K562 (cell line): ENCODE results near the gene ZMYND8. TPM values are rescaled to one million over a fixed set of nuclear protein-coding genes. Genes with fewer than 3 reads are reported as not detected.

Experiments
- ATAC-seq: fragments of 200-7000 bp; cut with Tn5 transposase; 3 replicates; pipeline ENCODE4 v1.9.1; 2020; ENCODE audit warnings: moderate library complexity
- BruUV-seq: library from RNA; stranded (reverse); fragments of 400-500 nt; replicated peaks from 2 replicates; lab custom pipeline; 2021; lab: Mats Ljungman, UMichigan
- CTCF ChIA-PET: fragments of 300-600 bp; formaldehyde crosslinking; extraction: SDS; loops from one replicate; lab custom pipeline; 2021; ENCODE audit warnings: low intra/inter-chr PET ratio; lab: Yijun Ruan, JAX
- POLR2A ChIA-PET: fragments of 300-600, 350-650 bp; sonication (Branson Sonifier 250); formaldehyde crosslinking; extraction: SDS; loops from one replicate; lab custom pipeline; 2021; ENCODE audit warnings: antibody characterized with exemption, inconsistent platforms; lab: Yijun Ruan, JAX
- DNase-seq, 4 experiments: peaks; one replicate each; pipeline versions ENCODE4 v3.0.0 to v3.0.0-alpha.2; 2011 to 2018; ENCODE audit warnings: low spot score in 3 of 4, mixed read lengths in 3 of 4; ENCODE audit errors: extremely low read depth in 1 of 4
- FAIRE-seq: peaks from 2 replicates; lab custom pipeline; 2011; peaks lifted over from hg19 to GRCh38; lab: Jason Lieb, UNC
- H2AFZ ChIP-seq: 2 replicates; pipeline ENCODE4 v1.6.0; 2011; ENCODE audit warnings: low read depth, low read length, control low read depth, inconsistent platforms
- H3K27ac ChIP-seq: fragments of 200-600 bp; 3 replicates; pipeline ENCODE4 v1.8.0; 2011; ENCODE audit warnings: low read depth, mild to moderate bottlenecking, control low read depth, inconsistent platforms, low read length, moderate library complexity, mixed read lengths; ENCODE audit errors: extremely low read depth
- H3K27me3 ChIP-seq, 2 experiments: fragments of 300-600 bp in 1 of 2; 2 replicates in 1 of 2; 3 replicates in 1 of 2; pipeline versions ENCODE4 v1.6.0 to v1.8.0; 2011; ENCODE audit warnings: inconsistent platforms in 2 of 2, low read length in 2 of 2, mild to moderate bottlenecking in 1 of 2, mixed read lengths in 1 of 2, moderate library complexity in 1 of 2; ENCODE audit not compliant: control insufficient read depth in 2 of 2, insufficient read depth in 2 of 2
- H3K36me3 ChIP-seq: fragments of 300-600 bp; 3 replicates; pipeline ENCODE4 v1.8.0; 2011; ENCODE audit warnings: mild to moderate bottlenecking, low read length, inconsistent platforms; ENCODE audit not compliant: control insufficient read depth, insufficient read depth
- H3K4me1 ChIP-seq, 2 experiments: fragments of 200-600 bp in 1 of 2; replicated peaks in 1 of 2; 2 replicates in 1 of 2; 3 replicates in 1 of 2; pipeline versions ENCODE4 v1.5.1 to v1.8.0; 2011; ENCODE audit warnings: inconsistent platforms in 2 of 2, low read length in 2 of 2, mild to moderate bottlenecking in 1 of 2, mixed read lengths in 1 of 2, moderate library complexity in 1 of 2; ENCODE audit not compliant: control insufficient read depth in 2 of 2, insufficient read depth in 2 of 2
- H3K4me2 ChIP-seq: 2 replicates; pipeline ENCODE4 v1.6.1; 2011; ENCODE audit warnings: low read length, control low read depth, inconsistent platforms, mixed read lengths; ENCODE audit not compliant: insufficient read depth
- H3K4me3 ChIP-seq: fragments of 200-600 bp; sonication (generic), shearing (Covaris generic); 2 replicates; pipeline ENCODE4 v1.5.1; 2016; ENCODE audit warnings: control low read depth, inconsistent platforms
- H3K79me2 ChIP-seq: fragments of 200-600 bp; 3 replicates; pipeline ENCODE4 v1.8.0; 2011; ENCODE audit warnings: low read length, inconsistent platforms; ENCODE audit not compliant: control insufficient read depth, insufficient read depth
- H3K9ac ChIP-seq, 2 experiments: 2 replicates each; pipeline versions ENCODE4 v1.6.0 to v1.6.1; 2011; ENCODE audit warnings: low read depth in 2 of 2, low read length in 2 of 2, control low read depth in 1 of 2, inconsistent platforms in 1 of 2, mild to moderate bottlenecking in 1 of 2, mixed read lengths in 1 of 2; ENCODE audit not compliant: insufficient read depth in 1 of 2
- H3K9me1 ChIP-seq: one replicate; pipeline ENCODE4 v1.6.0; 2011; ENCODE audit warnings: inconsistent platforms, mild to moderate bottlenecking, low read length, moderate library complexity; ENCODE audit not compliant: control insufficient read depth, insufficient read depth
- H3K9me3 ChIP-seq: replicated peaks from 2 replicates; pipeline ENCODE4 v1.5.1; 2011; ENCODE audit warnings: low read depth, low read length, inconsistent platforms; ENCODE audit not compliant: control insufficient read depth, insufficient read depth
- H4K20me1 ChIP-seq: replicated peaks from 2 replicates; pipeline ENCODE4 v1.6.1; 2011; ENCODE audit warnings: low read length, inconsistent platforms, mixed read lengths; ENCODE audit not compliant: control insufficient read depth, insufficient read depth
- DNMT1 ChIP-seq: fragments of 450-650 bp; IDR thresholded peaks from 2 replicates; pipeline ENCODE4 v1.6.1; 2016; ENCODE audit warnings: antibody characterized with exemption, mild to moderate bottlenecking
- POLR3A ChIP-seq: IDR thresholded peaks from 2 replicates; pipeline ENCODE4 v1.6.1; 2011; ENCODE audit warnings: borderline replicate concordance, mild to moderate bottlenecking, moderate library complexity; ENCODE audit not compliant: insufficient read length, insufficient read depth; ENCODE audit errors: extremely low read depth
- RBM25 ChIP-seq: fragments of 200-400 bp; formaldehyde crosslinking; IDR thresholded peaks from 2 replicates; pipeline ENCODE4 v1.6.1; 2018; ENCODE audit warnings: low read length, low read depth, moderate library complexity; ENCODE audit not compliant: severe bottlenecking
- ZNF57 ChIP-seq: fragments of 450-650 bp; formaldehyde crosslinking; IDR thresholded peaks from 2 replicates; pipeline ENCODE4 v1.4.0; 2020; ENCODE audit warnings: mild to moderate bottlenecking, moderate library complexity
- WGBS: fragments of 100-300 bp; shearing (Covaris generic); methylation state at CpG from one replicate; pipeline ENCODE4 v1.1.6; 2016; ENCODE audit warnings: low coverage, mixed read lengths; ENCODE audit not compliant: insufficient coverage; ENCODE audit errors: missing lambda C conversion rate; 5-methylcytosine and 5-hydroxymethylcytosine counted together
- in situ Hi-C: fragments of 300-500 bp; cut with MboI; formaldehyde crosslinking; loops from 4 replicates; pipeline ENCODE4 v1.15.0; 2018; ENCODE audit warnings: inconsistent platforms, mixed read lengths
- intact Hi-C: fragments of 100-400 bp; cut with micrococcal nuclease; formaldehyde crosslinking; loops from 2 replicates; pipeline ENCODE4 v1.14.2; 2022
- polyA plus RNA-seq, 8 experiments: library from polyadenylated mRNA; depleted of rRNA in 4 of 8; stranded (reverse) in 5 of 8; unstranded in 3 of 8; fragments of >200 nt; fragmentation: Nextera tagmentation in 2 of 8; fragmentation: Illumina TruSeq in 1 of 8; extraction: Ambion mirVana in 2 of 8; extraction: Trizol in 1 of 8; gene quantifications; 2 replicates each; pipeline versions ENCODE4 v1.2.1 to v1.2.3, GENCODE V29; 2011 to 2014; ENCODE audit warnings: inconsistent platforms in 1 of 8, missing spikeins in 1 of 8
- total RNA-seq, 7 experiments: library from RNA; depleted of rRNA in 6 of 7; stranded (reverse); fragments of >200 nt in 6 of 7; fragmentation: Illumina TruSeq in 2 of 7; extraction: Trizol in 2 of 7; gene quantifications; 2 replicates each; pipeline versions ENCODE4 v1.2.1 to v1.2.3, GENCODE V29; 2011 to 2021; ENCODE audit warnings: low replicate concordance in 1 of 7
- TF ChIP-seq, protein P1 (sequence below), 3 experiments: fragments of 200-800 bp in 1 of 3; fragments of 250-450 bp in 1 of 3; fragments of 450-650 bp in 1 of 3; sonication (Bioruptor Pico) in 1 of 3; sonication (Bioruptor generic) in 1 of 3; formaldehyde crosslinking in 1 of 3; IDR thresholded peaks; 2 replicates each; pipeline versions ENCODE4 v1.6.1 to v1.8.0; 2016 to 2022; ENCODE audit warnings: mild to moderate bottlenecking in 2 of 3, missing genetic modification characterization in 2 of 3, missing compliant biosample characterization in 1 of 3, moderate library complexity in 1 of 3

Gene ZMYND8
- total and polyA plus RNA-seq, 9 of the 15 experiments (the other 6 are each of a cell fraction or from before 2014, with no cell fraction given): 31.8 to 148 (median 71.9) TPM

DNA sequence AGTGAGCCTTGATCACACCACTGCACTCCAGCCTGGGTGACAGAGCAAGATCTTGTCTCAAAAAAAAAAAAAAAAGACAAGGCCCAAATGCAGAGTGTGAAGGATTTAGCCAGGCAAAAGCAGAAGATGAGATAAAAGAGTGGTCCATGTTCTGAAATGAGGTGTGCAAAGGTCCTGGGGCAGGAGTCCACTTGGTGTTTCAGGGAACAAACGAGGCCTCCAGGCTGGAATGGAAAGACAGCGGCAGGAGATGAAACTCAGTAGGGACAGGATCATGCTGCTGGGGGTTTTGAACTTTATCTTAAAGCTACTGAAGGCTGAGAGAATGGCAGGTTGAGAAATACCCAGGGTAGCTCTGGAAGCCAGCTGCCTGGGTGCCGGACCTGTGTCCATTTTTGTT is 178.2 kb downstream of the ZMYND8 start:
- H4K20me1 ChIP-seq: no peaks in the 10 kb centered on the region

More for the DNA sequence above, 178.2 kb downstream of the ZMYND8 start:
- ATAC-seq: no peak
- no peak for DNase-seq
- H3K4me2 ChIP-seq: no peak overlapping the region
- H3K79me2 ChIP-seq: no peaks in the 10 kb centered on the region
- TF ChIP-seq RBM25 (peak; percentile 65), ZNF57 (no peak), POLR3A (no peak), DNMT1 (no peak)
- TF ChIP-seq, protein P1, sequence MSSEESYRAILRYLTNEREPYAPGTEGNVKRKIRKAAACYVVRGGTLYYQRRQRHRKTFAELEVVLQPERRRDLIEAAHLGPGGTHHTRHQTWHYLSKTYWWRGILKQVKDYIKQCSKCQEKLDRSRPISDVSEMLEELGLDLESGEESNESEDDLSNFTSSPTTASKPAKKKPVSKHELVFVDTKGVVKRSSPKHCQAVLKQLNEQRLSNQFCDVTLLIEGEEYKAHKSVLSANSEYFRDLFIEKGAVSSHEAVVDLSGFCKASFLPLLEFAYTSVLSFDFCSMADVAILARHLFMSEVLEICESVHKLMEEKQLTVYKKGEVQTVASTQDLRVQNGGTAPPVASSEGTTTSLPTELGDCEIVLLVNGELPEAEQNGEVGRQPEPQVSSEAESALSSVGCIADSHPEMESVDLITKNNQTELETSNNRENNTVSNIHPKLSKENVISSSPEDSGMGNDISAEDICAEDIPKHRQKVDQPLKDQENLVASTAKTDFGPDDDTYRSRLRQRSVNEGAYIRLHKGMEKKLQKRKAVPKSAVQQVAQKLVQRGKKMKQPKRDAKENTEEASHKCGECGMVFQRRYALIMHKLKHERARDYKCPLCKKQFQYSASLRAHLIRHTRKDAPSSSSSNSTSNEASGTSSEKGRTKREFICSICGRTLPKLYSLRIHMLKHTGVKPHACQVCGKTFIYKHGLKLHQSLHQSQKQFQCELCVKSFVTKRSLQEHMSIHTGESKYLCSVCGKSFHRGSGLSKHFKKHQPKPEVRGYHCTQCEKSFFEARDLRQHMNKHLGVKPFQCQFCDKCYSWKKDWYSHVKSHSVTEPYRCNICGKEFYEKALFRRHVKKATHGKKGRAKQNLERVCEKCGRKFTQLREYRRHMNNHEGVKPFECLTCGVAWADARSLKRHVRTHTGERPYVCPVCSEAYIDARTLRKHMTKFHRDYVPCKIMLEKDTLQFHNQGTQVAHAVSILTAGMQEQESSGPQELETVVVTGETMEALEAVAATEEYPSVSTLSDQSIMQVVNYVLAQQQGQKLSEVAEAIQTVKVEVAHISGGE (CRISPR knock-in tag; IDR thresholded peaks at IDR 0.05): peak in 1 of 3 experiments; percentile 38; a peak in 1 of 6 replicates
- H3K4me3 ChIP-seq: no peak overlapping the region
- H3K27ac ChIP-seq: no peak overlapping the region
- 9% methylated on average over 3 of the region's 3 CpGs for WGBS
- in situ Hi-C loops: no loop called here
- peaks cover 2 to 5% of the 10 kb centered on the region in 2 experiments; a peak in 3 of 5 replicates for H3K4me1 ChIP-seq
- H3K36me3 ChIP-seq: no peaks in the 10 kb centered on the region
- no peak overlapping the region for H3K9ac ChIP-seq
- intact Hi-C loops: no loop called here
- no peak for FAIRE-seq
- no peaks in the 10 kb centered on the region for H3K9me1 ChIP-seq
- peaks cover 14 to 30% of the 10 kb centered on the region in 2 experiments; a peak in 4 of 5 replicates for H3K27me3 ChIP-seq
- CTCF ChIA-PET: no interaction called here
- no peak overlapping the region for H2AFZ ChIP-seq
- peaks cover 4% of the 10 kb centered on the region for H3K9me3 ChIP-seq
- POLR2A ChIA-PET: no interaction called here
- BruUV-seq: no TSS peak
